ENCODE data around the gene EPC2.

DNA sequence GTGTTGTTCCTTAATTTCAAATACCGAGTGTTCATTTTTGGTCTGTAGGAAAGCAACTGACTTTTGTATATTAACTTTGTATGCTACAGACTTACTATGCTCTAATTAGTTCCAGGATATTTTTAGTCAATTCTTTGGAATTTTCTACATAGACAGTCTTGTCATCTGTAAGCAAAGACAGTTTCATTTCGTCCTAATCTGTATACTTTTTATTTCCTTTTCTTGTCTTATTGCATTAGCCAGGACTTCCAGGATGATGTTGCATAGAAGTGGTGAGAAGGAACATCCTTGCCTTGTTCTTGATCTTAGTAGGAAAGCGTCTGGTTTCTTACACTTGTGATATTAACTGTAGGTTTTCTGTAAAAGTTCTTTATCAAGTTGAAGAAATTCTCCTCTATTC is 56.5 kb downstream of the EPC2 start:
- no peak for TF ChIP-seq CTCF (conservative IDR thresholded peaks at IDR 0.05)
- no peak for TF ChIP-seq ZFX (IDR thresholded peaks at IDR 0.05)

Data from C4-2B (cell line).